HFFc6 (cell line): Measurements from ENCODE around the gene TRABD2B. TPM values are rescaled to one million over a fixed set of nuclear protein-coding genes. Genes with fewer than 3 reads are reported as not detected.

Experiments used
- DNase-seq: peaks from one replicate; pipeline ENCODE4 v3.0.0-alpha.2; 2018
- H3K27ac Mint-ChIP-seq: 2 replicates; pipeline ENCODE4 v1.8.0; 2020; ENCODE audit warnings: mild to moderate bottlenecking, mixed read lengths
- H3K27me3 Mint-ChIP-seq: 2 replicates; pipeline ENCODE4 v1.8.0; 2021; ENCODE audit warnings: mild to moderate bottlenecking, moderate library complexity, mixed read lengths; ENCODE audit not compliant: insufficient read depth
- H3K36me3 Mint-ChIP-seq: 2 replicates; pipeline ENCODE4 v1.8.0; 2021; ENCODE audit warnings: low read depth, mixed read lengths
- H3K4me1 Mint-ChIP-seq: 2 replicates; pipeline ENCODE4 v1.8.0; 2020; ENCODE audit warnings: low read depth, mixed read lengths
- H3K4me3 Mint-ChIP-seq: 2 replicates; pipeline ENCODE4 v1.8.0; 2020; ENCODE audit warnings: mild to moderate bottlenecking, moderate library complexity, mixed read lengths
- H3K9me3 Mint-ChIP-seq: 2 replicates; pipeline ENCODE4 v1.8.0; 2020; ENCODE audit warnings: mild to moderate bottlenecking, mixed read lengths
- total RNA-seq, 6 experiments: library from RNA; stranded (reverse); fragmentation: NEBNext Ultra II Directional; extraction: Animal tissue kit (Norgen Biotek cat#: 25700); gene quantifications; 2 replicates in 1 of 6; 3 replicates in 5 of 6; pipeline ENCODE4 v1.2.3, GENCODE V29; 2021
- TF ChIP-seq, protein P1 (sequence below): fragments of 200-600 bp; sonication (generic); IDR thresholded peaks from 2 replicates; pipeline ENCODE4 v1.5.0; 2021; ENCODE audit warnings: antibody characterized with exemption, mild to moderate bottlenecking

The TRABD2B gene
- total RNA-seq, 6 experiments from 2014 or later: not detected

DNA sequence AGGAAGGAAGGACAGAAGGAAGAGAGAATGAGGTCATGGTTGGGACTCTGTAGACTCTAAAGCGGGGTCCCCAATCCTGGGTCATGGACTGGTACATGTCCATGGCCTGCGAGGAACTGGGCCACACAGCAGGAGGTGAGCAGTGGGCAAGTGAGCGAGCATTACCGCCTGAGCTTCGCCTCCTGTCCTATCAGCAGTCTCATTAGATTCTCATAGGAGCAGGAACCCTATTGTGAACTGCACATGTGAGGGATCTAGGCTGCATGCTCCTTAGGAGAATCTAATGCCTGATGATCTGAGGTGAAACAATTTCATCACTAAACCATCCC, 128.9 kb downstream of the TRABD2B start:
- Mint-ChIP-seq H3K36me3 (peaks cover 4% of the 10 kb centered on the region; the same call in 1 of the 2 replicates), H3K4me3 (no peak overlapping the region), H3K4me1 (no peaks in the 10 kb centered on the region), H3K27me3 (peaks cover 2% of the 10 kb centered on the region), H3K27ac (no peak overlapping the region), H3K9me3 (peaks cover 82% of the 10 kb centered on the region)
- DNase-seq: no peak
- TF ChIP-seq, protein P1, sequence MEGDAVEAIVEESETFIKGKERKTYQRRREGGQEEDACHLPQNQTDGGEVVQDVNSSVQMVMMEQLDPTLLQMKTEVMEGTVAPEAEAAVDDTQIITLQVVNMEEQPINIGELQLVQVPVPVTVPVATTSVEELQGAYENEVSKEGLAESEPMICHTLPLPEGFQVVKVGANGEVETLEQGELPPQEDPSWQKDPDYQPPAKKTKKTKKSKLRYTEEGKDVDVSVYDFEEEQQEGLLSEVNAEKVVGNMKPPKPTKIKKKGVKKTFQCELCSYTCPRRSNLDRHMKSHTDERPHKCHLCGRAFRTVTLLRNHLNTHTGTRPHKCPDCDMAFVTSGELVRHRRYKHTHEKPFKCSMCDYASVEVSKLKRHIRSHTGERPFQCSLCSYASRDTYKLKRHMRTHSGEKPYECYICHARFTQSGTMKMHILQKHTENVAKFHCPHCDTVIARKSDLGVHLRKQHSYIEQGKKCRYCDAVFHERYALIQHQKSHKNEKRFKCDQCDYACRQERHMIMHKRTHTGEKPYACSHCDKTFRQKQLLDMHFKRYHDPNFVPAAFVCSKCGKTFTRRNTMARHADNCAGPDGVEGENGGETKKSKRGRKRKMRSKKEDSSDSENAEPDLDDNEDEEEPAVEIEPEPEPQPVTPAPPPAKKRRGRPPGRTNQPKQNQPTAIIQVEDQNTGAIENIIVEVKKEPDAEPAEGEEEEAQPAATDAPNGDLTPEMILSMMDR: no peak

DNA sequence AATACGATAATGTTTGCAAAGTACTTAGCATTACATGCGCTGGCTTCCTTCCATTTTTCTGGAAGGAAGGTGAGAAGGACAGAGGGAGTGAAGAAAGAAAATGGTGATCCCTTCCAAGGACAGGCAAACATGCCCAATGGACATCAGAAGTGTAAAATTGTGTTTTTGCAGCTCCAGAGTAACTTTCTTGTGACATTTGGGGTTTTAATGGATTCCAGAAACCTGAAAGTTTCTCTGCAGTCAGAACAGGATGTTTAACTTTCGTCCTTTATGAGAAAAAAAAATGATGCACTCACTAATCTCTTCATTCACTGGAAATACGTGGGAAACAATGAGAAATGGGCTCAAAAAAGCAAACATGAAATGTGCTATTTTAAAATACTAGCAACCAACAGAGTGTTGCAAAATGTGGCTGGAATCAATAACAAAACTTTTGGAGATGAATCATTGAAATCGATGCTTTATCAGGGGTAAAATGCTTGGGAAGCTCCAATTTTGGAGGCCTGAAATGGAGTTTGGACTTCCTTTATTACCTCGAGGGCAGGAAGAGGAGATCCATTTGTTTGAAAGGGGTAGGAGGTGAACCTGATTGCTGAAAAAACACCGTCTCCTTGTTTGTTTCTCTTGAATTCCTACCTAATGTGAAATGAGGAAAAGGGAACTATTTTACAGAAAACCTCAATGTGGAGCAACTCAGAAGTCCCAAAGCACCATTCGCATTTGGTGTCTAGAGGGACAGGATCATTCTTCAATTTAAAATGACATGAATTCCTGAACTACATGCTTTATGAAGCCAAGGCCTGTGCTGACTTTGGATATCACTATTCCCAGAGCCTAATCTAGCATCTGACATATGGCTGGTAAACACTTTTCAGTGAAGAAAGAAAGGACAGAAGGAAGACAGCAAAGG, 129.5 kb downstream of the TRABD2B start:
- Mint-ChIP-seq H3K27ac (no peak overlapping the region), H3K4me1 (no peaks in the 10 kb centered on the region), H3K27me3 (peaks cover 2% of the 10 kb centered on the region), H3K9me3 (peaks cover 76% of the 10 kb centered on the region), H3K4me3 (no peak overlapping the region), H3K36me3 (peaks cover 4% of the 10 kb centered on the region; the same call in 1 of the 2 replicates)
- no peak for DNase-seq
- TF ChIP-seq, protein P1: no peak

DNA sequence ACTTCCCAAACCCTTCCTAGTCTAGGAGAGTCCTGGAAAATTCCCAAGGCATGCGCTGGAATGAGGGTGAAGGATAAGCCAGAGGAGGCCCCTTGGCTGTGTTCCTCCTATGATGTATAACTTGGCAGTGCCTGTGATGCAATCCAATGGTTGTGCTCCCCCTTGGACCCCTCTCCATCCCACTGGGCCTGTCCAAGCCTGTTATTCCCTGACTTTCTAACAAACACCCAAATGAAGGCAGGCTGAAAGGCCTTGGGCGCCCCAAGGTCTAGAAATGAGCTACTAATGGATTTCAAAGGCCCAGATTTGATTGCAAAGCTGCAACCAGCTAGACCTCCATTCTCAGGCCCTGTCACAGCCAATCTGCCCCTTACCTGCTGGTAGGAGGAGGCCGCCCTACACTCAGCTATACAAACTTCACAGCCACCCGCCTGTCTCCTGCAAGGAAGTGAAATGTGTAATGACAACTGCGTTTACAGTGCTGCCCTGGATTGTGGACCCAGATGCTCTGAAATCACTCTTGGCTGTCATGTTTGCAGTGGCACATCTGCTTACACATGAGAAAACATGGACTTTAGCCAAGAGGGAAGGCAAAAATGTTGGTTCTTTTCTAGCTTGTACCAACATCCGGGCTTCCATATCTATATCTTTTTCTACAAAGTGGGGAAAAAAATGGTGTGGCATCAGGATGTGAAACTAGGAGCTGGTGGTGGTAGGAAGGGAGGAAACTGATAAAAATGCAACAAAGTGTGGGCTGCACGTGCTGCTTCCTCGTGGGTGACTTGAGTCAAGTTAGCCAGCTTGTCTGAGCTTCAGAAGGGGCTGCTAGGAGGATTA, 130.4 kb downstream of the TRABD2B start:
- no peak overlapping the region for H3K4me3 Mint-ChIP-seq
- H3K36me3 Mint-ChIP-seq: no peaks in the 10 kb centered on the region
- TF ChIP-seq, protein P1: no peak
- no peaks in the 10 kb centered on the region; the same call in none of the 2 replicates for H3K27me3 Mint-ChIP-seq
- no peak for DNase-seq
- peaks cover 67% of the 10 kb centered on the region for H3K9me3 Mint-ChIP-seq
- H3K27ac Mint-ChIP-seq: no peak overlapping the region
- H3K4me1 Mint-ChIP-seq: no peaks in the 10 kb centered on the region

- H3K27ac Mint-ChIP-seq: no peak overlapping the region
- no peak for DNase-seq
- H3K4me1 Mint-ChIP-seq: no peaks in the 10 kb centered on the region
- no peaks in the 10 kb centered on the region for H3K36me3 Mint-ChIP-seq
- no peak overlapping the region for H3K4me3 Mint-ChIP-seq
- no peaks in the 10 kb centered on the region; the same call in 1 of the 2 replicates for H3K27me3 Mint-ChIP-seq
- TF ChIP-seq, protein P1: no peak
- H3K9me3 Mint-ChIP-seq: peaks cover 60% of the 10 kb centered on the region
These were observed 131.2 kb downstream of the TRABD2B start for GRCh38 chr1:47865881-47866535.

- Mint-ChIP-seq H3K4me3 (no peak overlapping the region), H3K36me3 (no peaks in the 10 kb centered on the region), H3K4me1 (no peaks in the 10 kb centered on the region), H3K27me3 (no peaks in the 10 kb centered on the region; the same call in 1 of the 2 replicates), H3K9me3 (peaks cover 35% of the 10 kb centered on the region), H3K27ac (no peak overlapping the region)
- no peak for DNase-seq
- TF ChIP-seq, protein P1: no peak
These were observed 138.0 kb downstream of the TRABD2B start for GRCh38 chr1:47859092-47859743.
